PC-9 (cell line): ENCODE results near the gene KDM3B.

Experiments used
- EZH2 ChIP-seq: fragments of 200-600 bp; sonication (generic); IDR thresholded peaks from 2 replicates; pipeline ENCODE4 v1.8.0; 2017; ENCODE audit warnings: antibody characterized with exemption, low read depth
- TF ChIP-seq, protein P1 (sequence below): fragments of 200-600 bp; sonication (generic); conservative IDR thresholded peaks from 2 replicates; pipeline ENCODE4 v1.6.1; 2017; ENCODE audit warnings: mixed run types, antibody characterized with exemption, mild to moderate bottlenecking, moderate library complexity

DNA sequence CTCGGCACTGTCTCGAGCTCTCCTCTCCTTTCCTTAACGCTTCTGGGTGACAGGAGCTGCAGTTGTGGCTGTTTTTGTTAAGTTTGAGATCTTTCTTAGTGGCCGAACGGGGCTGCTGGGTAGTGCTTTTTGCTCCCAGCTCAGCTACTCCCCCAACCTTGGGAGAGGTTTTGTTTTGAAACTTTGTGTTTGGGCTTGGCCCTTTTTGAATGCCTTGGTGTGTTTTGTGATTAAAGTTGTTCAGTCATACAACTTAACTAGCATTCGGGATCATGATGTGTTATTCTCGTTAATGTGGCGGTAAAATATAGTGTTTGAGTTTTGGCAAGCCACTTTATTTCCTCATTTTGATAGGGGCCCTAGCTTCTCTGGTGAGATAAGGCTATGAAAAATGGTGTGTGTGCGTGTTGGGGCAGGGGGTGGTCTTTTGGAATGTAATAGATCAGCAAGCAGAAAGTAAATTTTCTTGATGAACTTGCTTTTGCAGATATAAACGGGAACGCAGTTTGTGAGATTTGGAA lies 1.1 kb downstream of the KDM3B start:
- TF ChIP-seq, protein P1, sequence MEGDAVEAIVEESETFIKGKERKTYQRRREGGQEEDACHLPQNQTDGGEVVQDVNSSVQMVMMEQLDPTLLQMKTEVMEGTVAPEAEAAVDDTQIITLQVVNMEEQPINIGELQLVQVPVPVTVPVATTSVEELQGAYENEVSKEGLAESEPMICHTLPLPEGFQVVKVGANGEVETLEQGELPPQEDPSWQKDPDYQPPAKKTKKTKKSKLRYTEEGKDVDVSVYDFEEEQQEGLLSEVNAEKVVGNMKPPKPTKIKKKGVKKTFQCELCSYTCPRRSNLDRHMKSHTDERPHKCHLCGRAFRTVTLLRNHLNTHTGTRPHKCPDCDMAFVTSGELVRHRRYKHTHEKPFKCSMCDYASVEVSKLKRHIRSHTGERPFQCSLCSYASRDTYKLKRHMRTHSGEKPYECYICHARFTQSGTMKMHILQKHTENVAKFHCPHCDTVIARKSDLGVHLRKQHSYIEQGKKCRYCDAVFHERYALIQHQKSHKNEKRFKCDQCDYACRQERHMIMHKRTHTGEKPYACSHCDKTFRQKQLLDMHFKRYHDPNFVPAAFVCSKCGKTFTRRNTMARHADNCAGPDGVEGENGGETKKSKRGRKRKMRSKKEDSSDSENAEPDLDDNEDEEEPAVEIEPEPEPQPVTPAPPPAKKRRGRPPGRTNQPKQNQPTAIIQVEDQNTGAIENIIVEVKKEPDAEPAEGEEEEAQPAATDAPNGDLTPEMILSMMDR = no peak
- no peak for TF ChIP-seq EZH2
